ENCODE results near the gene MEIS1. TPM values are rescaled to one million over a fixed set of nuclear protein-coding genes. Genes with fewer than 3 reads are reported as not detected.

Gene MEIS1
- total and polyA plus RNA-seq, 2 experiments from 2014 or later, result 0.16 to 0.28 TPM

- Histone ChIP-seq H3K27ac (ENCODE audit: low read depth) (no peak overlapping the region), H3K9me2 (ENCODE audit: insufficient read depth) (no peaks in the 10 kb centered on the region), H3K4me2 (no peak overlapping the region), H3K36me3 (ENCODE audit: insufficient read depth) (no peaks in the 10 kb centered on the region), H3K27me3 (ENCODE audit: insufficient read depth) (no peaks in the 10 kb centered on the region), H3F3A (replicated peaks; ENCODE audit: low read depth) (no peaks in the 10 kb centered on the region), H4K20me1 (replicated peaks; ENCODE audit: insufficient read depth) (no peaks in the 10 kb centered on the region), H3K4me1 (ENCODE audit: insufficient read depth) (peaks cover 11% of the 10 kb centered on the region), H3K4me3 (no peak overlapping the region), H2AFZ (no peak overlapping the region), H3K79me2 (replicated peaks; ENCODE audit: insufficient read depth) (no peaks in the 10 kb centered on the region)
- Mint-ChIP-seq H3K27me3 (ENCODE audit: insufficient read depth, low read depth, poor library complexity) (peaks cover 2% of the 10 kb centered on the region), H3K9me3 (no peaks in the 10 kb centered on the region), H3K4me1 (peaks cover 14% of the 10 kb centered on the region), H3K36me3 (ENCODE audit: low read depth) (no peaks in the 10 kb centered on the region), H3K27ac (no peak overlapping the region), H3K4me3 (no peak overlapping the region)
- no peak for TF ChIP-seq EZH2phosphoT487 (IDR thresholded peaks at IDR 0.05; ENCODE audit: unreplicated experiment)
- no peak for TF ChIP-seq CREB1 (CRISPR knock-in tag; IDR thresholded peaks at IDR 0.05; ENCODE audit: low read depth)
- no peak for TF ChIP-seq ZNF462 (CRISPR knock-in tag; IDR thresholded peaks at IDR 0.05)
- no peak for TF ChIP-seq ZNF114 (CRISPR knock-in tag; IDR thresholded peaks at IDR 0.05)
- no peak for TF ChIP-seq ZNF331 (CRISPR knock-in tag; IDR thresholded peaks at IDR 0.05; ENCODE audit: low read depth)
- no peak for TF ChIP-seq REST (IDR thresholded peaks at IDR 0.05; ENCODE audit: unreplicated experiment)
- ATAC-seq (no peak), DNase-seq (ENCODE audit: low spot score) (no peak)
Observed at GRCh38 chr2:66528974-66529724, 94.2 kb downstream of the MEIS1 start.
